ENCODE data around the gene GPER1. TPM values are rescaled to one million over a fixed set of nuclear protein-coding genes. Genes with fewer than 3 reads are reported as not detected.

GPER1 gene
- total and polyA plus RNA-seq, 12 donors, result 1.9 to 44.1 (median 20.1) TPM

- Histone ChIP-seq H3K27ac (no peak overlapping the region), H3K4me3 (no peak overlapping the region), H3K27me3 (no peaks in the 10 kb centered on the region), H3K4me1 (replicated peaks in 1 of 2) (peaks cover 16 to 20% of the 10 kb centered on the region in 2 donors), H3K36me3 (replicated peaks in 1 of 2) (no peaks in the 10 kb centered on the region), H3K9me3 (replicated peaks in 1 of 3) (no peaks in the 10 kb centered on the region)
- WGBS, 4 donors, result 78 to 89% (median 82%) methylated on average over 14 to 40 of the region's 40 CpGs
- no peak for TF ChIP-seq POLR2A (IDR thresholded peaks at IDR 0.05)
- no peak for TF ChIP-seq CTCF (IDR thresholded peaks at IDR 0.05)
- intact Hi-C loops (cut with DNase I), result no loop called here
- DNase-seq, result no peak
These were observed 46.1 kb upstream of the GPER1 start for GRCh38 chr7:1041551-1042491.

- 53 to 77% (median 71%) methylated on average over 5 to 7 of the region's 7 CpGs for WGBS, 4 donors
- H3K27me3 ChIP-seq, result no peaks in the 10 kb centered on the region
- TF ChIP-seq POLR2A (IDR thresholded peaks at IDR 0.05) (no peak), CTCF (IDR thresholded peaks at IDR 0.05) (no peak)
- DNase-seq, result peak in 1 of 7 donors; percentile 42
- H3K36me3 ChIP-seq (replicated peaks in 1 of 2), result no peaks in the 10 kb centered on the region
- no peak overlapping the region for H3K4me3 ChIP-seq
- intact Hi-C loops (cut with DNase I), result no loop called here
- peaks cover 16 to 20% of the 10 kb centered on the region in 2 donors for H3K4me1 ChIP-seq (replicated peaks in 1 of 2)
- H3K27ac ChIP-seq, result no peak overlapping the region
- no peaks in the 10 kb centered on the region for H3K9me3 ChIP-seq (replicated peaks in 1 of 3)
These were observed 45.5 kb upstream of the GPER1 start for GRCh38 chr7:1042492-1042833.

- intact Hi-C loops (cut with DNase I), result no loop called here
- 35 to 47% (median 44%) methylated on average over 7 to 18 of the region's 18 CpGs for WGBS, 4 donors
- H3K4me1 ChIP-seq (replicated peaks in 1 of 2), result peaks cover 16 to 27% of the 10 kb centered on the region in 2 donors
- peak in 2 of 7 donors; percentile 36 to 41 for DNase-seq
- no peaks in the 10 kb centered on the region for H3K36me3 ChIP-seq (replicated peaks in 1 of 2)
- H3K4me3 ChIP-seq, result peak overlapping the region in 2 of 4 donors; percentile 23 to 68
- H3K9me3 ChIP-seq (replicated peaks in 1 of 3), result no peaks in the 10 kb centered on the region
- no peak for TF ChIP-seq POLR2A (IDR thresholded peaks at IDR 0.05)
- TF ChIP-seq CTCF (IDR thresholded peaks at IDR 0.05), result no peak
- no peaks in the 10 kb centered on the region for H3K27me3 ChIP-seq
- peak overlapping the region; percentile 28 to 96 (median 94) for H3K27ac ChIP-seq
These were observed 44.2 kb upstream of the GPER1 start for GRCh38 chr7:1043552-1044188.

All from adrenal gland (tissue), 12 donors.